ENCODE measurements around the gene CLASRP.
"Not testable (repeated sequence)": the region's sequence is repeated elsewhere in the genome, so short reads cannot be mapped to it uniquely, and the experiment has no call there.

The CLASRP gene

DNA sequence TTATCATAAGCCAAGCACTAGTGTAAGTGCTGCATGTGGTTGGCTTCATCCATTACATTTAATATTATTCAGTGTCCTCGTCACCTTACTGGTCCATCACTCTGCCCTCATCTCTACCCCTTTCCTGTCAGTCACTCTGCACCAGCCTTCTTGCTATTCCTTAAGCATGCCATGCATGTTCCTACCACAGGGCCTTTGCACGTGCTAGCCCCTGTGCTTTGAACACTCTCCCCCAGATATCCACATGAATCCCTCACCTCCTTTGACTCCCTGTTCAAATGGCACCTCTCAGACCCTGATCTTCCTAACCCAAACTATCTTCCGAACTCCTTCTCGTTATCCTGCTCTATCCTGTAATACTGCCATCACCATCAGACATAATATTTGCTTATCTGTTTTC, 40.8 kb upstream of the CLASRP start:
- TF ChIP-seq, protein P1, sequence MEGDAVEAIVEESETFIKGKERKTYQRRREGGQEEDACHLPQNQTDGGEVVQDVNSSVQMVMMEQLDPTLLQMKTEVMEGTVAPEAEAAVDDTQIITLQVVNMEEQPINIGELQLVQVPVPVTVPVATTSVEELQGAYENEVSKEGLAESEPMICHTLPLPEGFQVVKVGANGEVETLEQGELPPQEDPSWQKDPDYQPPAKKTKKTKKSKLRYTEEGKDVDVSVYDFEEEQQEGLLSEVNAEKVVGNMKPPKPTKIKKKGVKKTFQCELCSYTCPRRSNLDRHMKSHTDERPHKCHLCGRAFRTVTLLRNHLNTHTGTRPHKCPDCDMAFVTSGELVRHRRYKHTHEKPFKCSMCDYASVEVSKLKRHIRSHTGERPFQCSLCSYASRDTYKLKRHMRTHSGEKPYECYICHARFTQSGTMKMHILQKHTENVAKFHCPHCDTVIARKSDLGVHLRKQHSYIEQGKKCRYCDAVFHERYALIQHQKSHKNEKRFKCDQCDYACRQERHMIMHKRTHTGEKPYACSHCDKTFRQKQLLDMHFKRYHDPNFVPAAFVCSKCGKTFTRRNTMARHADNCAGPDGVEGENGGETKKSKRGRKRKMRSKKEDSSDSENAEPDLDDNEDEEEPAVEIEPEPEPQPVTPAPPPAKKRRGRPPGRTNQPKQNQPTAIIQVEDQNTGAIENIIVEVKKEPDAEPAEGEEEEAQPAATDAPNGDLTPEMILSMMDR (IDR thresholded peaks at IDR 0.05; ENCODE audit: low read depth, low read length), result no peak
- H3K4me3 ChIP-seq (ENCODE audit: low read depth, low read length), result no peak overlapping the region

DNA sequence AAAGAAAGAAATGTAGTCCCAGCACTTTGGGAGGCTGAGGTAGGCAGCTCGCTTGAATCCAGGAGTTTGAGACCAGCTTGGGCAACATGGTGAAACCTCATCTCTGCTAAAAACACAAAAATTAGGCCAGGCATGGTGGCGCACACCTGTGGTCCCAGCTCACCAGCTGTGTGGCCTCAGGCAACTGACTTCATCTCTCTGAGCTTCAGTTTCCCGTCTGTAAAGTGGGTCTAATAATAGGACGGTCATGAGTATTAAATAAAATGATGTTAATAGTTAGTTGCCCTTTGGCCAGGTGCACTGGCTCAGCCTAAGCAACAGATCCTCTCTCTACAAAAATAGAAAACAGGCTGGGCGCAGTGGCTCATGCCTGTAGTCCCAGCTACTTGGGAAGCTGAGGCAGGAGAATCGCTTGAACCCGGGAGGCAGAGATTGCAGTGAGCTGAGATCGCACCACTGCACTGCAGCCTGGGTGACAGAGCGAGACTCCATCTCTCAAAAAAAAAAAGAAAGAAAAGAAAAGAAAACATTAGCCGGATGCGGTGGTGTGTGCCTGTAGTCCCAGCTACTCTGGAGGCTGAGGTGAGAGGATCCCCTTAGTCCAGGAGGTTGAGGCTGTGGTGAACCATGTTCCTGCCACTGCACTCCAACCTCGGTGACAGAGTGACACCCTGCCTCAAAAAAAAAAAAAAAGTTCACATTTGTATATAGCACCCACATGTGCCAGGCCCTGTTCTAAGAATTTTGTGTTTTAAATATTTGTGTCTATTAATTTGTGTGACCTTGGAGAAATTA, 39.5 kb upstream of the CLASRP start:
- not testable (repeated sequence) for H3K4me3 ChIP-seq (ENCODE audit: low read depth, low read length)

DNA sequence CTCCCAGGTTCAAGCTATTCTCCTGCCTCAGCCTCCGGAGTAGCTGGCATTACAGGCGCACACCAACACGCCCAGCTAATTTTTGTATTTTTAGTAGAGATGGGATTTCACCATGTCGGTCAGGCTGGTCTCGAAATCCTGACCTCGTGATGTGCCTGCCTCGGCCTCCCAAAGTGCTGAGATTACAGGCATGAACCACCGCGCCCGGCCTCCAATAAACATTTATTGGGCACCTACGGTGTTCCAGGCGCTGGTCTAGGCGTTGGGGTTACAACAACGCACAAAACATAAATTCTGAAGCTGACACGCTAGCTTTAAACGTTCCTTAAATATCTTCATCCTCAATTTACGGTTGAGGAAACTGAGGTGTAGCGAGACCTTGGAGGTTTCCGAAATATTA, 38.2 kb upstream of the CLASRP start:
- peak overlapping the region; percentile 11; the same call in 1 of the 2 replicates for H3K4me3 ChIP-seq (ENCODE audit: low read depth, low read length)

DNA sequence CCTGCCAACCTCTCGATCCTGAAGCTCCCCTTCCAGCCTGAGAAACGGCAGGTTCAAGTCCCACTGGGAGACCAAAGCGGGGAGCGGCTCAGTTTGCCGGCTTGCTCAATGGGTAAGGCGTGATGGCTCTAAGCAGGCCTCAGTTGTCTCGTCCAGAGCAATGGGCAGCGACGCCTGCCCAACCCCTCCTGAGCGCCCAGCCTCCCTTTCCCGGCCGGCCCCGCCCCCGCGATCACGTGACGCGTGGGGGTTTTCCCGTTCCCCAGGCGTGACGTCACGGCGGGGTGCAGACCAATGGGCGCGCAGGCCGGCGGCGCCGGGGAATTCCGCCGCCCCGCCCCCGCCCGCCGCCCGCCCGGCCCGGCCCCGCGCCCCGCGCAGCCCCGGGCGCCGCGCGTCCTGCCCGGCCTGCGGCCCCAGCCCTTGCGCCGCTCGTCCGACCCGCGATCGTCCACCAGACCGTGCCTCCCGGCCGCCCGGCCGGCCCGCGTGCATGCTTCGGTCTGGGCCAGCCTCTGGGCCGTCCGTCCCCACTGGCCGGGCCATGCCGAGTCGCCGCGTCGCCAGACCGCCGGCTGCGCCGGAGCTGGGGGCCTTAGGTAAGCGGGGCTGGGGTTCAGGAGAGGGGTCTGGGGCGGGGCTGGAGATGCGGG, 37.6 kb upstream of the CLASRP start, which contains the start of gene RELB:
Gene RELB, plus strand, starts transcription at position 378 of the 653 bp plus-strand sequence. Its CDS starts 116 bp downstream, at position 494.
- TF ChIP-seq, protein P1 (IDR thresholded peaks at IDR 0.05; ENCODE audit: low read depth, low read length), result no peak
- H3K4me3 ChIP-seq (ENCODE audit: low read depth, low read length), result peak within 1 kb of the TSS; percentile 75

DNA sequence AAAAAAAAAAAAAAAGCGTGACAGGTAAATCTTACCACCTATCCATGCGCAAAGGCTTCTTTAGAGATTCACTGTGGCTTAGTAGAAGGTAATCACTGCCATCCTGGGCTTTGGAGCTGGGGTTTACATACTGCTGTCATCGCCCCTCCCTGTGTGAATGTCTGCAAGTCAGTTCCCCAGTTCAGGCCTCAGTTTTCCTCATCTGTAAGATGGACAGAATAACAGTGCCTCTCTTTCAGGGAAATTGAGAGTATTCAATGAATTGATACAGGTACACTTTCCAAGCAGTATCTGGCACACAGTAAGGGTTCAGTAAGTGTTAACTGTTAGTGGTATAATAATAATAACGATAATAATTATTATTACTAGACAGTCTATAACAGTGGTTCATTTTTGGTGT, 35.4 kb upstream of the CLASRP start:
- H3K4me3 ChIP-seq (ENCODE audit: low read depth, low read length), result no peak overlapping the region
- TF ChIP-seq, protein P1 (IDR thresholded peaks at IDR 0.05; ENCODE audit: low read depth, low read length), result no peak

DNA sequence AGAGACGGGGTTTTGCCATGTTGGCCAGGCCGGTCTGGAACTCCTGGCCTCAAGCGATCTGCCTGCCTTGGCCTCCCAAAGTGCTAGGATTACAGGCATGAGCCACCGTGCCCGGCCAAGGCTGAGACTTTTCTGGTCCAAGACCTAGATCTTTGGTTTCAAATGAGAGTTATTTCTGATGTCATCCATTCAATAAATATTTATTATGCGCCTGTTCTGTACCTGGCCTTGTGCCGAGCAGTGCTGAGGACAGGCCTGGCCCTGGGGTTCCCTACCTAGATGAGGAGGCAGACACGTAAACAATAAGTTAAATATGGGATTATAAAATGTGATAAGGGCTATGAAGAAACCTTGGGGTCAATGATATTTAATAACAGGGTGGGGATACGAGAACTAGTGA, 33.1 kb upstream of the CLASRP start:
- no peak overlapping the region for H3K4me3 ChIP-seq (ENCODE audit: low read depth, low read length)
- TF ChIP-seq, protein P1 (IDR thresholded peaks at IDR 0.05; ENCODE audit: low read depth, low read length), result no peak

DNA sequence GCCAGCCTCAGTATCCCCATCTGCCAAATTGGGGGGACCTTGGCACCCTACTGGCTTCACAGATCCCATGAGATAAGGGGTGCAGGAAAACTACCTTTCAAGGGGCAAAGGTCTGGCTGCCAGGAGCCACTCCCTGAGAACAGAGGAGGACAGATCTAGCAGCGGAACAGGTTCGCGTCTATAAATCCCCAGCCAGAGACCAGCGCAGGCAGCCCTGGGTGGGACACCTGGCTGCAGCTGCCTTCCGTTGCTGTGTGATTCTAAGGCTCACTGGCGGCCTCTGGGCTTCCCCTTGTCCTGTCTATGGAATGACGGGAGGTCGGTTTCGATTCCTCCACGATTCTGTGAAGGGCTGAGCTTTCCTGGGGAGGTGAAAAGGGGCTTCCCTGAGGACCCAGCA, 30.3 kb upstream of the CLASRP start:
- TF ChIP-seq, protein P1 (IDR thresholded peaks at IDR 0.05; ENCODE audit: low read depth, low read length), result no peak
- H3K4me3 ChIP-seq (ENCODE audit: low read depth, low read length), result no peak overlapping the region

DNA sequence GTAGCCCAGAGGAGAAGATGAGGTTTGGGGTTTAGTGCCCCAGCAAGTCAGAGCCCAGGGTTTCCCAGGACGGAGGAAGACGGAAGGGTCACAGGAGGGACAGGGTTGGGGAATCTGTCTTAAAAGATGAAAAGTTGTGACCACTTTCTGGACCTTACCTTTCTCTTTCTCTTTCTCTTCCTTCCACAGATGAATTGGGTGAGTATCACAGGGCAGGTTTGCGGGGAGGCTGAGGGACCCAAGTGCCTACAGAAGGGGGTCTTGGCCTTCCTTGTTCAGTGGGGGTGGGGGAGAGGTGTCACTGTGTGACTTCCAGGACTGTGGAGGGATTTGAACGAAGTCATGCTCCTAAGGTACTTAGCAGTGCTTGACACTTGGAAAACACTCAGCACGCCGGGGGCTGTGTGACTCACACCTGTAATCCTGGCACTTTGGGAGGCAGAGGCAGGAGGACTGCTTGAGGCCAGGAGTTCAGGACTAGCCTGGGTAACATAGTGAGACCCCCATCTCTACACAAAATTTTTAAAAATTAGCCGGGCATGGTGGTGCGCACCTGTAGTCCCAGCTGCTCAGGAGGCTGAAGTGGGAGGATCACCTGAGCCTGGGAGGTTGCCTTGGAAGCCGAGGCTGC, 29.1 kb upstream of the CLASRP start:
- H3K4me3 ChIP-seq (ENCODE audit: low read depth, low read length), result no peak overlapping the region
- TF ChIP-seq, protein P1 (IDR thresholded peaks at IDR 0.05; ENCODE audit: low read depth, low read length), result no peak
